Nephron progenitor cell (in vitro differentiated cells): ENCODE measurements around the gene GLRA3.

Experiments used
- DNase-seq: peaks from one replicate; pipeline ENCODE4 v3.0.0; 2021
- H3K27ac Mint-ChIP-seq: 2 replicates; pipeline ENCODE4 v1.8.0; 2021; ENCODE audit warnings: mild to moderate bottlenecking, moderate library complexity, mixed read lengths
- H3K27me3 Mint-ChIP-seq: 2 replicates; pipeline ENCODE4 v1.8.0; 2021; ENCODE audit warnings: mild to moderate bottlenecking, low read depth, mixed read lengths; ENCODE audit not compliant: poor library complexity
- H3K36me3 Mint-ChIP-seq: 2 replicates; pipeline ENCODE4 v1.8.0; 2021; ENCODE audit warnings: low read depth, mixed read lengths
- H3K4me1 Mint-ChIP-seq: 2 replicates; pipeline ENCODE4 v1.8.0; 2021; ENCODE audit warnings: mixed read lengths
- H3K4me3 Mint-ChIP-seq: 2 replicates; pipeline ENCODE4 v1.8.0; 2021; ENCODE audit warnings: mild to moderate bottlenecking, moderate library complexity, mixed read lengths
- H3K9me3 Mint-ChIP-seq: 2 replicates; pipeline ENCODE4 v1.8.0; 2021; ENCODE audit warnings: mild to moderate bottlenecking, moderate library complexity, mixed read lengths
- CTCF ChIP-seq: fragments of 200-600 bp; sonication (generic); IDR thresholded peaks from 2 replicates; pipeline ENCODE4 v1.5.0; 2021; ENCODE audit warnings: antibody characterized with exemption

The GLRA3 gene

DNA sequence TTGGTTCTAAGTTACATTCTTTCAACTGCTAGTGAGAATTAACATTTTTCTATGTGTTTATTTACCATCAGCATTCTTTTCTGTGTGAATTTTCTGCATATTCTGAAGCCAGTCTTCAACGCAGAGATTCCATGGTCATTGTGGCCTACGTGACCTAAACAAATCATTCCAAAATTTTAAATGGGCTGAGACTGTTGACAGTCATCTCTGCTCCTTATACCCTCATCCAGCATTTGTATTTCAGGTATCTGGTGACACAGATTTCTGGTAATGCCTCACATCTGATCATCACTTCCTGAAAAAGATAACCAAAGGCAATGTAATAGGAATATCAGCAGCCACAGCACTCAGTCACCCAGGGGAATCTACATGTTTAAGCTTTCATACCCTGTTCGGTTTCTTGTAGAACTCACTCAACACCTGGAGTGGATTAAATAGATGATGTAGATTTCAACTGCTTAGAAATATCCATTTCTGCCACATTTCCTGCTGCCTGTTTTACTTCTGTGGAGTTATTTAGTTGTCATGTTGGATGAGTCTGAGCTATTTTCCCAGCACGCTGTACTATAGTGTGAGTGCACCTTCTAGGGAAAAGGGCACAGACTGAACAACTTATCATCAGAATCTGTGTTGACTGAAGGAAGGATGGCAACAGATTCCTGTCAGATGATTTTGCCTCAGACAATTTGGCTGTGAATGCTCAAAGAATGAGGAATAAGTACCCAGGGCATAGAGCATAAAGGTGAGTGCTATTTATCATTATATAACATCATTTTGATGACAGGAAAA, 233.7 kb downstream of the GLRA3 start:
- Mint-ChIP-seq H3K4me1 (no peaks in the 10 kb centered on the region), H3K9me3 (no peaks in the 10 kb centered on the region), H3K4me3 (no peak overlapping the region), H3K27me3 (no peaks in the 10 kb centered on the region), H3K27ac (no peak overlapping the region), H3K36me3 (no peaks in the 10 kb centered on the region)
- TF ChIP-seq CTCF: no peak
- DNase-seq: no peak

DNA sequence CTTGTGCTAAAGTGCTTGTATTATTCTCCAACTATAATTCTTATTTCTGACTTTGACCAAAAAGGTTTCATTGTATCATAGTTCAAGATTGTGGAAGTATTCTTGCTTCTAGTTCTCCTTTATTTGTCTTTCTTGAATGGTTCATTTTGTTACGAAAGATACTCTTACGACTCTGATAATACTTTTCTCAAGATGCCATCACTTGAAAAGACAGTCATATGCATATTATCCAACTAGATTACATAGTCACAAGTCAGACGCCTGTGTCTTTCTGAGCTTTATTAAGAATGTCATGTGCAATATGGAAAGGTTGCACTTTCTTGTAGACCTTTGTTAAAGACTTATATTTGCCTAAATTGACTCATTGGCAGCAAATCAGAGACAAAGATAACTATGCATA, 235.3 kb downstream of the GLRA3 start:
- no peaks in the 10 kb centered on the region for H3K4me1 Mint-ChIP-seq
- TF ChIP-seq CTCF: no peak
- no peak overlapping the region for H3K4me3 Mint-ChIP-seq
- H3K9me3 Mint-ChIP-seq: no peaks in the 10 kb centered on the region
- no peak for DNase-seq
- H3K36me3 Mint-ChIP-seq: no peaks in the 10 kb centered on the region
- no peaks in the 10 kb centered on the region for H3K27me3 Mint-ChIP-seq
- H3K27ac Mint-ChIP-seq: no peak overlapping the region

DNA sequence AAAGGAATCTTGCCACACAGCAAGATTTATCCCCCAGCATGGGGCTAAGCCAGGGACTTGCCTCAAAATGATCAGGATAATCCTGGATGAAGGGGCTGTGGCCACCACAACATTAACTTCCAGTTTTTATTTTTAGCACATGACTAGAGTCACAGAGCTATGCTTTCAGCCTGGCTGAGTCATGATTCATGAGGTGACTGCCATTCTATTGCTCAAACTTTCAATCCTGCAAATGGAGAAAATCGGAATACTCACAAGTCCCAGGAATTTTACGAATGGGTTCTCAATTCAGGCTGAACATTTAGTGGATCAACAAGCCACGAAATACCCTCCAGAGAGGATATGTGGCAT, 236.1 kb downstream of the GLRA3 start:
- no peaks in the 10 kb centered on the region for H3K27me3 Mint-ChIP-seq
- no peaks in the 10 kb centered on the region for H3K9me3 Mint-ChIP-seq
- H3K36me3 Mint-ChIP-seq: no peaks in the 10 kb centered on the region
- no peak overlapping the region for H3K27ac Mint-ChIP-seq
- H3K4me1 Mint-ChIP-seq: no peaks in the 10 kb centered on the region
- no peak for TF ChIP-seq CTCF
- no peak for DNase-seq
- H3K4me3 Mint-ChIP-seq: no peak overlapping the region

DNA sequence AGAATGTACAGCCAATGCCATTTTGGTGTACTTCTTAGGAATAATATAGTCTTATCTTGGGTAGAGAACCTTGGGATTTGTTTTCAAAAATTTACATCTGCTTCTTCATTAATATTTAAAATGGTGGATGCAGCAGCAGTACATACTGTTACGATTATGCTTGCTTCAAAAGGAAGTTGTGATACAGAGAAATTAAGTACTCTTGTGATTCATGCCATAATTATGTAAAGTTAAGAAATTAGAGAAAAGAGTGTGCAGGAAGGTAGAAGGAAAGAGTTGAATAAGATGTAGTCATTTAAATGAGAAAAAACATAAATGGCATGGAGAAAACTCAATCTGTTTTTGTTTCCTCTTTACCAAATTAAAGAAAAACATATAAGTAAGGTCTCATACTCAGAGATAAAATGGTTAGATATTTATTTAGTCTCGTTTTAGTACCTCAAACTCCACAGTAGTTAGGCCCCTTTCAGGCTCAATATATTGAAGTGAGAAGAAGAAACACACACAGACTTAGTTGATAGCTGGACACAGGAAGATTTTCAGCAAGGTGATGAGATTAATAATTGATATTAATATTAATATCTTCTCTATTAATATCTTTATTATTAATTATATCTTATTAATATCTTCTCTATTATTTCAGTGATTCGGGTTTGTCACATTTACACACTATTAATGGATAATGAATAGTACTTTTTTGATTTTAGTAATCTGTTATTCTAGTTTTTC, 236.6 kb downstream of the GLRA3 start:
- no peak for DNase-seq
- Mint-ChIP-seq H3K27ac (no peak overlapping the region), H3K4me1 (no peaks in the 10 kb centered on the region), H3K4me3 (no peak overlapping the region), H3K36me3 (no peaks in the 10 kb centered on the region), H3K27me3 (no peaks in the 10 kb centered on the region), H3K9me3 (no peaks in the 10 kb centered on the region)
- TF ChIP-seq CTCF: no peak

DNA sequence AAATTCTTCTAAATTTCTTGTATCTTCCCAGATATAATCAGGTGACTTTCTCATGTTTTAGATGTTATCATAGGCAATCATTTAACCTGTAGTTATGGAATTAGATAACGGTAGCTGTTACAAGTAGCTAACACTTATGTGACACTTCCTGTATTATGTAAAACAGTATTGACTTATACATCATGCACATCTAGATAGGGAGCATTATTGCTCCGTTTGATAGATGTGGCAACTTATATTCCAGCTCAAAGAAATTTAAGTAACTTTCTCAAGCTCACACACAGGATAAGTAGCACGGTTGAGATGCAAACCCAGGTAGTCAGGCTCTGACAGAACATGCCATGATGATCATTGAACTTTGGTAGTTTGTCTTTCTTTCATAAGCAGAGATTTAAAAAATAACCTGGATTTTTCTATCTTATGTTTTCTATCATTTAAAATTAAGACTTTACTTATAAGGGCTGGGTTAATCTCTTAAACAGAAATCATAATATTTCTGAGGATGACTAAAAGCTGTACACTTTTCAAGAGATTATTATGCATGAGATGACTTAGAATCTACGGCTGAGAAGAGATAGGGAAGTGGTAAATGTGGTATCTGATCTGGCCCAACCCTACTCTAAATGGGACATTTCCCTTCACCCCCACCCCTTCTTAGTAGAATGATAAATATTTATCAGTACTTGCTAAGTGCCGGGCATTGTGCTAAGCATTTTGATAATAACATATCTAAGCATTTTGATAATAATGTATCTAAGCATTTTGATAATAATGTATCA, 237.6 kb downstream of the GLRA3 start:
- H3K36me3 Mint-ChIP-seq: no peaks in the 10 kb centered on the region
- H3K9me3 Mint-ChIP-seq: peaks cover 5% of the 10 kb centered on the region
- no peak for DNase-seq
- no peak overlapping the region for H3K27ac Mint-ChIP-seq
- no peak for TF ChIP-seq CTCF
- H3K27me3 Mint-ChIP-seq: no peaks in the 10 kb centered on the region
- no peaks in the 10 kb centered on the region for H3K4me1 Mint-ChIP-seq
- no peak overlapping the region for H3K4me3 Mint-ChIP-seq
